GM10248 (cell line): ENCODE data around the gene CGN.
"Not testable (repeated sequence)": the region's sequence is repeated elsewhere in the genome, so short reads cannot be mapped to it uniquely, and the experiment has no call there.

Experiments used
- CTCF ChIA-PET: fragments of 300-600 bp; sonication (Branson Sonifier 250); formaldehyde crosslinking; extraction: SDS; loops from one replicate; lab custom pipeline; 2021; ENCODE audit warnings: antibody characterized with exemption; lab: Yijun Ruan, JAX
- POLR2A ChIA-PET: fragments of 350-650 bp; sonication (Branson Sonifier 250); formaldehyde crosslinking; extraction: SDS; loops from one replicate; lab custom pipeline; 2020; ENCODE audit warnings: antibody characterized with exemption; lab: Yijun Ruan, JAX
- DNase-seq: peaks from one replicate; pipeline ENCODE4 v3.0.0; 2012; ENCODE audit errors: extremely low spot score
- CTCF ChIP-seq: IDR thresholded peaks from 2 replicates; pipeline ENCODE4 v1.5.1; 2012; ENCODE audit warnings: mild to moderate bottlenecking, low read depth; ENCODE audit errors: extremely low read depth, missing control alignments, control extremely low read depth

Gene CGN

GRCh38 chr1:151515265-151515664, 4.1 kb downstream of the CGN start:
- CTCF ChIA-PET, result no interaction called here
- POLR2A ChIA-PET, result no interaction called here
- DNase-seq, result no peak
- no peak for TF ChIP-seq CTCF

GRCh38 chr1:151516031-151516511, 4.9 kb downstream of the CGN start:
- no peak for DNase-seq
- no peak for TF ChIP-seq CTCF
- ChIA-PET CTCF (no interaction called here), POLR2A (no interaction called here)

GRCh38 chr1:151518431-151518830, 7.2 kb downstream of the CGN start:
- ChIA-PET POLR2A (no interaction called here), CTCF (interaction anchor here (2.0 to 3.7 kb wide), 2 partner anchors 74 to 208 kb away, joined by 5 to 12 read pairs; no protein-coding TSS in a partner anchor)
- no peak for TF ChIP-seq CTCF
- no peak for DNase-seq

GRCh38 chr1:151518936-151519335, 7.7 kb downstream of the CGN start:
- no peak for DNase-seq
- ChIA-PET CTCF (interaction anchor here (2.0 to 3.7 kb wide), 3 partner anchors 17 to 208 kb away, joined by 5 to 14 read pairs (median 12); no protein-coding TSS in a partner anchor), POLR2A (no interaction called here)
- TF ChIP-seq CTCF, result no peak

- no peak for DNase-seq
- TF ChIP-seq CTCF, result no peak
- CTCF ChIA-PET, result interaction anchor here (1.1 to 3.7 kb wide), 7 partner anchors 8 to 209 kb away, joined by 3 to 14 read pairs (median 6); partner anchors contain the start of genes CGN and TUFT1
- POLR2A ChIA-PET, result no interaction called here
These were observed 8.5 kb downstream of the CGN start for GRCh38 chr1:151519667-151520066.

- CTCF ChIA-PET, result interaction anchor here (0.7 to 3.7 kb wide), 10 partner anchors 9 to 210 kb away, joined by 3 to 14 read pairs (median 4); partner anchors contain the start of genes CGN and TUFT1
- POLR2A ChIA-PET, result no interaction called here
- TF ChIP-seq CTCF, result peak; percentile 31
- no peak for DNase-seq
These were observed 9.2 kb downstream of the CGN start for GRCh38 chr1:151520359-151520758.

GRCh38 chr1:151522427-151522826, 11.2 kb downstream of the CGN start:
- CTCF ChIA-PET, result interaction anchor here (1.4 to 1.7 kb wide), 3 partner anchors 15 to 314 kb away, joined by 3 to 6 read pairs (median 4); no protein-coding TSS in a partner anchor
- DNase-seq, POLR2A ChIA-PET: not testable (repeated sequence)
